ENCODE results near the gene FGF3. TPM values are rescaled to one million over a fixed set of nuclear protein-coding genes. Genes with fewer than 3 reads are reported as not detected.

The FGF3 gene
- total and polyA plus RNA-seq, 9 of the 15 experiments (the other 6 are each of a cell fraction or from before 2014, with no cell fraction given) = not detected

DNA sequence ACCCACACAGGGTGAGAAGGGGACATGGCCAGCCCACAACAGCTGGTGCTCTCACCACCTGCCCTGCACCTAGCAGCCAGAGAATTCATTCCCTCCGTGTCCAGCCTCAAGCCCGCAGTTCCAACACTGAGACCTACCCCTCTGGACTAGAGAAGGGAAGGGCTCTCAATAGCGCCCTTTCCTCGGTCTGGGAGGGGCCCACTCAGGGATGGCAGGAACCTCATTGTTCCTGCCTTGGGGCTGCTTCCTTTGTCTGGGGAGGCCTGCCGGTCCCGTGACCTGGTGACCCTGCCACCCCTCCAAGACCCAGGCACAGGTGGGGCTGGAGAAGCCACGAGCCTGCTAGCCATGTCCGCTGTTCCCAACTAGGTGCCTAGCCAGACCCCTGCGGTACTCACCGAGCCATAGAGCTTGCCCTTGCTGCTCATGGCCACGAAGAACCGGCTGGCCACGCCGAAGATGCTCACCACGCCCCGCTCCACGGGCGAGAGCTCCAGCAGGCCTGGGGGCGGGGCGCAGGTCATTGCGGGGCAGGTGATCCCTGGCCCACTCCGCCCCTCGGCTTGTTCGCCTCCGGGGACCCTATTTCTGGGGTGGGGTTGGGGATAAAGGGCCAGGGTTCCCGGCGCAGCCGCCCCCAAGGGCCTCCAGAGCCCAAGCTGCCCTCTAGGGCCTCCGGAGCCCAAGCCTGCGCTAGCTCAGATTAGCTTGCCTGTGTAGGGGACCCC lies 45.4 kb downstream of the FGF3 start:
- CTCF ChIA-PET (ENCODE audit: low intra/inter-chr PET ratio) = no interaction called here
- H3K27ac ChIP-seq (ENCODE audit: extremely low read depth, low read depth, low read length) = no peak overlapping the region
- WGBS (ENCODE audit: insufficient coverage, low coverage, missing lambda C conversion rate) = 13% methylated on average over 13 of the region's 30 CpGs

More for the DNA sequence above, 45.4 kb downstream of the FGF3 start:
- DNase-seq (ENCODE audit: extremely low read depth in 1 of 4, low spot score in 3 of 4) (no peak), ATAC-seq (no peak), FAIRE-seq (no peak)
- TF ChIP-seq, protein P1, sequence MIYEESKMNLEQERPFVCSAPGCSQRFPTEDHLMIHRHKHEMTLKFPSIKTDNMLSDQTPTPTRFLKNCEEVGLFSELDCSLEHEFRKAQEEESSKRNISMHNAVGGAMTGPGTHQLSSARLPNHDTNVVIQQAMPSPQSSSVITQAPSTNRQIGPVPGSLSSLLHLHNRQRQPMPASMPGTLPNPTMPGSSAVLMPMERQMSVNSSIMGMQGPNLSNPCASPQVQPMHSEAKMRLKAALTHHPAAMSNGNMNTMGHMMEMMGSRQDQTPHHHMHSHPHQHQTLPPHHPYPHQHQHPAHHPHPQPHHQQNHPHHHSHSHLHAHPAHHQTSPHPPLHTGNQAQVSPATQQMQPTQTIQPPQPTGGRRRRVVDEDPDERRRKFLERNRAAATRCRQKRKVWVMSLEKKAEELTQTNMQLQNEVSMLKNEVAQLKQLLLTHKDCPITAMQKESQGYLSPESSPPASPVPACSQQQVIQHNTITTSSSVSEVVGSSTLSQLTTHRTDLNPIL (CRISPR knock-in tag; IDR thresholded peaks at IDR 0.05) = no peak
- no peak for TF ChIP-seq SIX5 (IDR thresholded peaks at IDR 0.05; ENCODE audit: borderline replicate concordance in 1 of 2, insufficient read depth in 1 of 2, low read depth in 1 of 2, low read length in 2 of 2)
- no peak for TF ChIP-seq FOXA3 (CRISPR knock-in tag; conservative IDR thresholded peaks at IDR 0.05 in 1 of 2, IDR thresholded peaks at IDR 0.05 in 1 of 2)
- no peak for TF ChIP-seq ZNF140 (CRISPR knock-in tag; IDR thresholded peaks at IDR 0.05)
- TF ChIP-seq, protein P2, sequence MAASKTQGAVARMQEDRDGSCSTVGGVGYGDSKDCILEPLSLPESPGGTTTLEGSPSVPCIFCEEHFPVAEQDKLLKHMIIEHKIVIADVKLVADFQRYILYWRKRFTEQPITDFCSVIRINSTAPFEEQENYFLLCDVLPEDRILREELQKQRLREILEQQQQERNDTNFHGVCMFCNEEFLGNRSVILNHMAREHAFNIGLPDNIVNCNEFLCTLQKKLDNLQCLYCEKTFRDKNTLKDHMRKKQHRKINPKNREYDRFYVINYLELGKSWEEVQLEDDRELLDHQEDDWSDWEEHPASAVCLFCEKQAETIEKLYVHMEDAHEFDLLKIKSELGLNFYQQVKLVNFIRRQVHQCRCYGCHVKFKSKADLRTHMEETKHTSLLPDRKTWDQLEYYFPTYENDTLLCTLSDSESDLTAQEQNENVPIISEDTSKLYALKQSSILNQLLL (CRISPR knock-in tag; IDR thresholded peaks at IDR 0.05; ENCODE audit: borderline replicate concordance) = no peak
- no peak for TF ChIP-seq ZBTB43 (CRISPR knock-in tag; IDR thresholded peaks at IDR 0.05)
- no peak for TF ChIP-seq ZNF699 (CRISPR knock-in tag; IDR thresholded peaks at IDR 0.05; ENCODE audit: insufficient replicate concordance)
- TF ChIP-seq POLR2AphosphoS5 (IDR thresholded peaks at IDR 0.05; ENCODE audit: control insufficient read depth, insufficient read depth, low read depth, low read length) = no peak
- no peak for TF ChIP-seq ZFP1 (CRISPR knock-in tag; IDR thresholded peaks at IDR 0.05)
- no peak for TF ChIP-seq SREBF1 (IDR thresholded peaks at IDR 0.05; ENCODE audit: borderline replicate concordance, low read depth, low read length)
- no peak for TF ChIP-seq ZNF717 (CRISPR knock-in tag; IDR thresholded peaks at IDR 0.05)
- TF ChIP-seq BRF1 (IDR thresholded peaks at IDR 0.05; ENCODE audit: borderline replicate concordance, extremely low read depth, insufficient read length) = no peak
- intact Hi-C loops (cut with micrococcal nuclease) = no loop called here
- no peak overlapping the region for H3K4me3 ChIP-seq
- H3K36me3 ChIP-seq (ENCODE audit: control insufficient read depth, insufficient read depth, low read length) = no peaks in the 10 kb centered on the region
- H3K9ac ChIP-seq (ENCODE audit: insufficient read depth in 1 of 2, low read depth in 2 of 2, low read length in 2 of 2) = no peak overlapping the region
- in situ Hi-C loops (cut with MboI) = no loop called here
- H3K9me3 ChIP-seq (replicated peaks; ENCODE audit: control insufficient read depth, insufficient read depth, low read depth, low read length) = no peaks in the 10 kb centered on the region
- peaks cover 47 to 69% of the 10 kb centered on the region in 2 experiments for H3K27me3 ChIP-seq (ENCODE audit: control insufficient read depth in 2 of 2, insufficient read depth in 2 of 2, low read length in 2 of 2)
- H3K4me1 ChIP-seq (replicated peaks in 1 of 2; ENCODE audit: control insufficient read depth in 2 of 2, insufficient read depth in 2 of 2, low read length in 2 of 2) = peaks cover 0 to 19% of the 10 kb centered on the region in 2 experiments; a peak in 1 of 5 replicates
- H4K20me1 ChIP-seq (replicated peaks; ENCODE audit: control insufficient read depth, insufficient read depth, low read length) = peaks cover 4% of the 10 kb centered on the region; the same call in 1 of the 2 replicates
- POLR2A ChIA-PET = interaction anchor here (0.6 kb wide), 1 partner anchor 14 kb away, joined by 4 read pairs; no protein-coding TSS in a partner anchor
- H2AFZ ChIP-seq (ENCODE audit: low read depth, low read length) = no peak overlapping the region
- no peaks in the 10 kb centered on the region for H3K9me1 ChIP-seq (ENCODE audit: control insufficient read depth, insufficient read depth, low read length)
- no TSS peak for BruUV-seq (replicated peaks)
- no peak overlapping the region for H3K4me2 ChIP-seq (ENCODE audit: insufficient read depth, low read length)
- no peaks in the 10 kb centered on the region for H3K79me2 ChIP-seq (ENCODE audit: control insufficient read depth, insufficient read depth, low read length)

All from K562 (cell line).